Measurements from ENCODE around the gene GNB5. TPM values are rescaled to one million over a fixed set of nuclear protein-coding genes. Genes with fewer than 3 reads are reported as not detected.

GNB5 gene
- total RNA-seq, 1 experiment from 2014 or later = 22.8 TPM

DNA sequence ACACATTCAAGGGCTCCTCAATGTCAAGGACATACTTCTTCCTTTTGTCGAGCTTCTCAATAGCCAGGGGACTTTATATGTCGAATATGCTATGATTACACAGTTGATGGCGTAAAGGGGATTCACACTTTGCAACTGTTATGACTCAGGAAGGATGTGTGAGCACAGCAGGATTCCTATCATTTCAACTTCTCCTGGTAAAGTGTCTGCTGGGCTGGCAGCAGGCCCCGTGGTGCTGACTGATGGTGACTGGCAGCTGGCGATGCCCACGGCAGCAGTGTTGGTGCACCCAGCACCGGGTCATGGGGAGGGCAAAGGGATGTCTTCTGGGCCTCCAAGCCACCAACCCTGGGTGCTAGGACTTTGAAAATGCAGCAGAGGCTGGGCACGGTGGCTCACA lies 44.8 kb upstream of the GNB5 start:
- ChIA-PET CTCF (no interaction called here), POLR2A (ENCODE audit: low non-redundant PET) (no interaction called here)
- Histone ChIP-seq H3K4me3 (ENCODE audit: low read depth, low read length, poor library complexity, severe bottlenecking) (no peak overlapping the region), H3K27me3 (replicated peaks; ENCODE audit: insufficient read depth, low read depth, low read length, poor library complexity) (no peaks in the 10 kb centered on the region), H3K9me3 (ENCODE audit: low read depth, low read length, poor library complexity, severe bottlenecking) (no peaks in the 10 kb centered on the region), H3K36me3 (ENCODE audit: insufficient read depth, low read length, poor library complexity, severe bottlenecking) (no peaks in the 10 kb centered on the region), H3K4me1 (ENCODE audit: insufficient read depth, low read length, poor library complexity, severe bottlenecking) (no peaks in the 10 kb centered on the region), H3K27ac (ENCODE audit: low read depth, low read length, poor library complexity, severe bottlenecking) (no peak overlapping the region)
- TF ChIP-seq EZH2 (IDR thresholded peaks at IDR 0.05; ENCODE audit: borderline replicate concordance, low read depth, low read length, poor library complexity, severe bottlenecking) = no peak
- TF ChIP-seq, protein P1, sequence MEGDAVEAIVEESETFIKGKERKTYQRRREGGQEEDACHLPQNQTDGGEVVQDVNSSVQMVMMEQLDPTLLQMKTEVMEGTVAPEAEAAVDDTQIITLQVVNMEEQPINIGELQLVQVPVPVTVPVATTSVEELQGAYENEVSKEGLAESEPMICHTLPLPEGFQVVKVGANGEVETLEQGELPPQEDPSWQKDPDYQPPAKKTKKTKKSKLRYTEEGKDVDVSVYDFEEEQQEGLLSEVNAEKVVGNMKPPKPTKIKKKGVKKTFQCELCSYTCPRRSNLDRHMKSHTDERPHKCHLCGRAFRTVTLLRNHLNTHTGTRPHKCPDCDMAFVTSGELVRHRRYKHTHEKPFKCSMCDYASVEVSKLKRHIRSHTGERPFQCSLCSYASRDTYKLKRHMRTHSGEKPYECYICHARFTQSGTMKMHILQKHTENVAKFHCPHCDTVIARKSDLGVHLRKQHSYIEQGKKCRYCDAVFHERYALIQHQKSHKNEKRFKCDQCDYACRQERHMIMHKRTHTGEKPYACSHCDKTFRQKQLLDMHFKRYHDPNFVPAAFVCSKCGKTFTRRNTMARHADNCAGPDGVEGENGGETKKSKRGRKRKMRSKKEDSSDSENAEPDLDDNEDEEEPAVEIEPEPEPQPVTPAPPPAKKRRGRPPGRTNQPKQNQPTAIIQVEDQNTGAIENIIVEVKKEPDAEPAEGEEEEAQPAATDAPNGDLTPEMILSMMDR (conservative IDR thresholded peaks at IDR 0.05; ENCODE audit: low read depth, low read length) = no peak
- BruUV-seq (replicated peaks) = no TSS peak
- DNase-seq (ENCODE audit: low spot score) = peak; percentile 30
- intact Hi-C loops (cut with micrococcal nuclease; ENCODE audit: unreplicated experiment) = no loop called here

DNA sequence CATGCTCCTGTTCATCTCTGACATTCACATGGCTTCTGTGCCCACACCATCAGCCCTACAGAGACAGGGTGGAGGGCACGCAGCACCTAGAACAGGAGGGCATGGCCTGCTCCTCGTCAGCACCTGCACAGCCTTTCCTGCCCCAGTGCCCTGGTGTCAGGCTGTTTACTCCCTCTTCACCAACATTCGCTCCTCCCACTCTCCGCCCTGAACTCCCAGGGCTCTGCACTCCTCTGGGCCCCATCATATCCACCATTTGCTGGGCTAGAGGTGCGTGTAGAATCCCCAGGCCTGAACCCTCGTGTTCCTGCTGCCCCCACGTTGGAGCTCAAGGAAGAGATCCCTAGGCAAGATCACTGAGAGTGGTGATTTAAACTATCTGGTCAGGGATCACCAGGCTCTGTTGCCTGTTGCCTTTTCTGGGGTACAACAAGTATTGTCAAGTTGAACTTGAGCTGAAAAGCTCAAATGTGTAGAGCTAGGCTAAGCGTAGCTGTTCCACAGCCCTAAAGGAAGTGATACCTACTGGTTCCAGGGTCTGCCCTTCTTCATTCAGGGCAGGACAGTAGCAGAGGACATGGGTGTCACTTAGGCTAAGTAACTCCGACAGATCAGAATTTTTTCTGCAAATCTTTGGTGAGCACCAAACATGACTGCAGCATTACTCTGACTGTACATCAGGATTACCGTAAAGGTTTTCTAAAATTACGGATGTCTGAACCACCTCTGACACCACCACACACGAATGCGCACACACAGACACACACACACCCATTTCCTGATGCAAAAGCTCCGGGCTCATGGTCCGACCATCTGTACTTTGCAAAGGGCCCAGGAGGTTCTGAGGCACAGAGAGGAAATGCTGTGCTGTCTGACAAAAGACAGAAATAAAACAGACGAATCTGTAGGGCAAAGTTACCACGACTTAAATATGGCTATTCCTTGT lies 43.7 kb upstream of the GNB5 start:
- no peak overlapping the region for H3K27ac ChIP-seq (ENCODE audit: low read depth, low read length, poor library complexity, severe bottlenecking)
- no peaks in the 10 kb centered on the region for H3K9me3 ChIP-seq (ENCODE audit: low read depth, low read length, poor library complexity, severe bottlenecking)
- TF ChIP-seq EZH2 (IDR thresholded peaks at IDR 0.05; ENCODE audit: borderline replicate concordance, low read depth, low read length, poor library complexity, severe bottlenecking) = no peak
- TF ChIP-seq, protein P1 (conservative IDR thresholded peaks at IDR 0.05; ENCODE audit: low read depth, low read length) = no peak
- no peak for DNase-seq (ENCODE audit: low spot score)
- H3K4me3 ChIP-seq (ENCODE audit: low read depth, low read length, poor library complexity, severe bottlenecking) = no peak overlapping the region
- no peaks in the 10 kb centered on the region for H3K27me3 ChIP-seq (replicated peaks; ENCODE audit: insufficient read depth, low read depth, low read length, poor library complexity)
- CTCF ChIA-PET = no interaction called here
- no TSS peak for BruUV-seq (replicated peaks)
- no peaks in the 10 kb centered on the region for H3K36me3 ChIP-seq (ENCODE audit: insufficient read depth, low read length, poor library complexity, severe bottlenecking)
- POLR2A ChIA-PET (ENCODE audit: low non-redundant PET) = no interaction called here
- intact Hi-C loops (cut with micrococcal nuclease; ENCODE audit: unreplicated experiment) = no loop called here
- no peaks in the 10 kb centered on the region for H3K4me1 ChIP-seq (ENCODE audit: insufficient read depth, low read length, poor library complexity, severe bottlenecking)

DNA sequence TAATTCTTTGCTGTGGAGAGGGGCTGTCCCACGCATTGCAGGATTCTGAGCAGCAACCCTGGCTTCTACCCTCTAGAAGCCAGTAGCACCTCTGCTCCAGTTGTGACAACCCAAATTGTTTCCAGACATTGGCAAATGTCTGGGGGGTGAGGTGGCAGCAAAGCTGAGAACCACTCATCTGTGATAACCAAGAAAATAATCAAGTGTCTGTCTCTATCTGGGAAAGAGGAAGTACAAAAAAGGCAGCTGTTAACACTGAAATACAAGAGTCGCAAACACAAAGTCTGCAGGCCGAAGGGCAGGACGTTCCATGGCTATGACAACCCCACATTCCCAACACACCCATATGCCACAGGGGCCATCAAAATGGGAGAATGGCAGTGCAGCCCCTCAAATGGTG lies 42.2 kb upstream of the GNB5 start:
- DNase-seq (ENCODE audit: low spot score) = no peak
- no TSS peak for BruUV-seq (replicated peaks)
- Histone ChIP-seq H3K4me1 (ENCODE audit: insufficient read depth, low read length, poor library complexity, severe bottlenecking) (no peaks in the 10 kb centered on the region), H3K27ac (ENCODE audit: low read depth, low read length, poor library complexity, severe bottlenecking) (no peak overlapping the region), H3K4me3 (ENCODE audit: low read depth, low read length, poor library complexity, severe bottlenecking) (no peak overlapping the region), H3K36me3 (ENCODE audit: insufficient read depth, low read length, poor library complexity, severe bottlenecking) (no peaks in the 10 kb centered on the region), H3K27me3 (replicated peaks; ENCODE audit: insufficient read depth, low read depth, low read length, poor library complexity) (no peaks in the 10 kb centered on the region), H3K9me3 (ENCODE audit: low read depth, low read length, poor library complexity, severe bottlenecking) (no peaks in the 10 kb centered on the region)
- intact Hi-C loops (cut with micrococcal nuclease; ENCODE audit: unreplicated experiment) = no loop called here
- no peak for TF ChIP-seq EZH2 (IDR thresholded peaks at IDR 0.05; ENCODE audit: borderline replicate concordance, low read depth, low read length, poor library complexity, severe bottlenecking)
- TF ChIP-seq, protein P1 (conservative IDR thresholded peaks at IDR 0.05; ENCODE audit: low read depth, low read length) = no peak
- ChIA-PET POLR2A (ENCODE audit: low non-redundant PET) (no interaction called here), CTCF (no interaction called here)

Measured in A673 (cell line).